HepG2 (cell line): ENCODE data around the gene AQP5.

Experiments
- CTCF ChIP-seq: sonication (generic); formaldehyde crosslinking; IDR thresholded peaks from 2 replicates; pipeline ENCODE4 v1.5.0; 2020; ENCODE audit warnings: mild to moderate bottlenecking, missing genetic modification reagents, moderate library complexity
- DPF2 ChIP-seq: sonication (generic); formaldehyde crosslinking; IDR thresholded peaks from 2 replicates; pipeline ENCODE4 v1.4.0; 2020; ENCODE audit warnings: mild to moderate bottlenecking, low read depth, missing genetic modification reagents, borderline replicate concordance
- DR1 ChIP-seq: sonication (generic); formaldehyde crosslinking; IDR thresholded peaks from 2 replicates; pipeline ENCODE4 v1.8.0; 2021; ENCODE audit warnings: mild to moderate bottlenecking, missing genetic modification reagents, inconsistent platforms
- HES4 ChIP-seq: sonication (generic); formaldehyde crosslinking; IDR thresholded peaks from 2 replicates; pipeline ENCODE4 v1.9.0; 2021; ENCODE audit warnings: mild to moderate bottlenecking, missing genetic modification reagents, borderline replicate concordance
- POGK ChIP-seq: sonication (generic); formaldehyde crosslinking; conservative IDR thresholded peaks from 2 replicates; pipeline ENCODE4 v1.8.0; 2022; ENCODE audit warnings: mild to moderate bottlenecking, moderate library complexity, missing genetic modification reagents
- POLR2AphosphoS5 ChIP-seq: IDR thresholded peaks from 2 replicates; pipeline ENCODE4 v1.6.1; 2012; ENCODE audit warnings: low read depth, low read length
- SRSF9 ChIP-seq: fragments of 200-400 bp; formaldehyde crosslinking; IDR thresholded peaks from 2 replicates; pipeline ENCODE4 v1.6.1; 2018; ENCODE audit warnings: borderline replicate concordance, mild to moderate bottlenecking, low read depth, low read length; ENCODE audit not compliant: insufficient read depth, poor library complexity, severe bottlenecking
- U2AF1 ChIP-seq: fragments of 200-400 bp; formaldehyde crosslinking; optimal IDR thresholded peaks from 2 replicates; pipeline ENCODE3; 2017; ENCODE audit warnings: mild to moderate bottlenecking, low read depth, low read length
- XBP1 ChIP-seq: sonication (generic); formaldehyde crosslinking; IDR thresholded peaks from 2 replicates; pipeline ENCODE4 v1.5.0; 2020; ENCODE audit warnings: missing genetic modification reagents
- ZFP90 ChIP-seq: sonication (generic); formaldehyde crosslinking; IDR thresholded peaks from 2 replicates; pipeline ENCODE4 v1.8.0; 2022; ENCODE audit warnings: missing genetic modification reagents, mild to moderate bottlenecking, inconsistent platforms, borderline replicate concordance
- ZNF12 ChIP-seq: sonication (generic); formaldehyde crosslinking; IDR thresholded peaks from 2 replicates; pipeline ENCODE4 v1.5.0; 2020; ENCODE audit warnings: missing genetic modification reagents
- ZNF577 ChIP-seq: sonication (generic); formaldehyde crosslinking; IDR thresholded peaks from 2 replicates; pipeline ENCODE4 v1.4.0; 2020; ENCODE audit warnings: mild to moderate bottlenecking, low read depth, missing genetic modification reagents, borderline replicate concordance
- ZNF800 ChIP-seq: sonication (generic); formaldehyde crosslinking; IDR thresholded peaks from 2 replicates; pipeline ENCODE4 v1.4.0; 2020; ENCODE audit warnings: missing genetic modification reagents
- TF ChIP-seq, protein P1 (sequence below): IDR thresholded peaks from 2 replicates; pipeline ENCODE4 v1.6.1; 2012; ENCODE audit warnings: inconsistent platforms

GRCh38 chr12:49953961-49954846, 7.5 kb upstream of the AQP5 start:
- no peak for TF ChIP-seq CTCF
- no peak for TF ChIP-seq ZNF12 (CRISPR knock-in tag)
- TF ChIP-seq POGK: no peak
- no peak for TF ChIP-seq XBP1 (CRISPR knock-in tag)
- no peak for TF ChIP-seq HES4 (CRISPR knock-in tag)
- TF ChIP-seq DR1 (CRISPR knock-in tag): no peak
- no peak for TF ChIP-seq ZFP90 (CRISPR knock-in tag)
- TF ChIP-seq, protein P1, sequence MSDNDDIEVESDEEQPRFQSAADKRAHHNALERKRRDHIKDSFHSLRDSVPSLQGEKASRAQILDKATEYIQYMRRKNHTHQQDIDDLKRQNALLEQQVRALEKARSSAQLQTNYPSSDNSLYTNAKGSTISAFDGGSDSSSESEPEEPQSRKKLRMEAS: no peak
- no peak for TF ChIP-seq U2AF1
- no peak for TF ChIP-seq ZNF577 (CRISPR knock-in tag)
- no peak for TF ChIP-seq ZNF800
- TF ChIP-seq SRSF9: no peak
- TF ChIP-seq POLR2AphosphoS5: no peak
- no peak for TF ChIP-seq DPF2 (CRISPR knock-in tag)
